GM18907 (cell line): ENCODE results near the gene EEF1AKMT2.
A peak's percentile ranks its signal among the peaks of the same experiment; 100 is the strongest.

Source experiments
- ATAC-seq: cut with Tn5 transposase; IDR thresholded peaks from one replicate; pipeline ENCODE4 v1.9.1; 2021; ENCODE audit warnings: mild to moderate bottlenecking, moderate library complexity; ENCODE audit not compliant: unreplicated experiment

EEF1AKMT2 gene

DNA sequence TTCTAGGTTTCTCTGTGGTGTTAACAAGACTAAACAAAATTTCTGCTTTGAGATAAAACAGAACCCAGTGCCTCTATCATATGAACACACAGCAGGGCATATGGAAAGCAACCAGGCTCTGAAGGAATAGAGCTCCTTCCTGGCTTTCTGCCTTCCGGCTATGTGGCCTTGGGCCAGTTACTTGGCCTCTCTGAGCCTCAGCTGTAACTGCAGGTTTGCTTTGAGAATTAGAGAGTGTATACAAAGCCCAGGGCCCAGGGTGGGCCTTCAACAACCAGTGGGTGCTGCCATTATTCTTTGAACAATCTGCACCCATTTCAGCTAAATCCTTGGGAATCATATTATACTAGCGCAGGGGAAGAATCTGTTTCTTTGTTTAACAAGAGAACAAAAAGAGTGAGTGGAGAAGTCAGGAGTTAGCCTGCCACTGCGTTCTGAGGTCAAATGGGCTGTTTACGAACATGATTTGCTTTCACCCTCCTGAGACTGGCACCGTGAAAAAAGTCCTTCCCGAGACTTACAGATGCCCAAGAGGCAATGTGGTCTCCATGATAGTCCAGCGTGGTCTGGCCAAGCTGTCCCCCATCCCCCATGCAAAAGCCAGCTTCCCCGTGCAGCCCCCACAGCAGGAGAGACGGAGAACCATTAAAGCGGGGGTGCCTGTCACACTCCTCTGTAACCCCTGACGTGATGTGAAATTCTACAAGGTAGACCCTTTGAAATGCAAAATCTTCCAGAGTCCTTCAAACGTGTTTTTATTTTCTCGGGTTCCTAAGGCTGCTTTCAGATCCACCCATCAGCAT, 52.4 kb downstream of the EEF1AKMT2 start:
- no peak for ATAC-seq

DNA sequence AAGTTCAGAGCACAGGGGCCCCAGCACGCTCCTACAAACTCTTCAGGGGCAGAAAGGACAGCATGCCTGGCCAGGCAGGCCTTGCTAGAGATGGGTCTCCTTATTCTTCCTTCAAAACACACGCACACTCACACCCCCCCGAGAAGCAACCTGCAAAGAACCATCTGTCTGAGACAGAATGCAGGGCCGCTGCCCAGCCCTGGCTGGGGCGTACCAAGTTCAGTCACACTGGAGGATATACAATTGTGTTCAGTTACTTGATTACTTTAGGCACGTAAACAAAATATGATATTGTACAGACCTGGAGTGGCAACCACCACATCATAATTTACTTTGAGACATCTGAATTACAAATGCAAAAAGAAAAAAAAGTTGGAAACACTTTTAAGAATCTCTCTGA, 53.2 kb downstream of the EEF1AKMT2 start:
- ATAC-seq, result no peak

DNA sequence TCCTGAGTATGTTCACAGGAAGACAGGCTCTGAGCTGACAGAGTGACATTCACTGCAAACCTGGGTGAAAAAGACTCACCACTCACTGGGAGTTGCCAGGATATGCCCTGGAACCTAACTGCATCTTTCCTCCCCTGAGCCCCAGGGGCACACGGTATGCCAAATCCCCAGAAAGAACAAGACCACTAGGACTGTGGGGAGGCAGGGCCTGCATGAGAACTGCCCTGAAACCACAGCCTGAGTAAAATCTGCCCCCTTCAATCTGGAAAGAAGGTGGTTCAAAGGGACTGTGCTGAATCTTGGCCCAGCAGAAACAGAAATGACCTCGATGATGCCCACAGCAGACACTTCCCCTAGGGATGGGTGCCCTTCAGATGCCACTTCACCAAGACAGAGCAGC, 54.0 kb downstream of the EEF1AKMT2 start:
- no peak for ATAC-seq

DNA sequence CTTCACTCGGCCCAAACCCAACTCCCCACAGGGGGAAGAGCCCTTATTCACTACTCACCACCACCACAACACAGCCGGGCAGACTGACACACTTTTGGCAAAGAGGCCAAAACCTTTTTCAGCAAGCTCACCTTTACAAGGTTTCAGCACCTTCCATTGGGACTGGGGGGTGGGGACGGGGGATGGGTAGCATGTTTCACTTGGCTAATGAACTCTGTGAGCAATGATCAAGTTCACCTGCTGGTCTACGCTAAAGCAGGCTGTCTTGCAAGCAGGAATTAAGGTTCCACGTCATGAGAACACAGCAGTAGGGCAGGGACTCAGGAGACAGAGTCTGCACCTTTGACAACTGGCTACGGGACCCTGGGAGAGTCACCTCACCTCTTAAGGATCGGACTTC, 54.5 kb downstream of the EEF1AKMT2 start:
- no peak for ATAC-seq

DNA sequence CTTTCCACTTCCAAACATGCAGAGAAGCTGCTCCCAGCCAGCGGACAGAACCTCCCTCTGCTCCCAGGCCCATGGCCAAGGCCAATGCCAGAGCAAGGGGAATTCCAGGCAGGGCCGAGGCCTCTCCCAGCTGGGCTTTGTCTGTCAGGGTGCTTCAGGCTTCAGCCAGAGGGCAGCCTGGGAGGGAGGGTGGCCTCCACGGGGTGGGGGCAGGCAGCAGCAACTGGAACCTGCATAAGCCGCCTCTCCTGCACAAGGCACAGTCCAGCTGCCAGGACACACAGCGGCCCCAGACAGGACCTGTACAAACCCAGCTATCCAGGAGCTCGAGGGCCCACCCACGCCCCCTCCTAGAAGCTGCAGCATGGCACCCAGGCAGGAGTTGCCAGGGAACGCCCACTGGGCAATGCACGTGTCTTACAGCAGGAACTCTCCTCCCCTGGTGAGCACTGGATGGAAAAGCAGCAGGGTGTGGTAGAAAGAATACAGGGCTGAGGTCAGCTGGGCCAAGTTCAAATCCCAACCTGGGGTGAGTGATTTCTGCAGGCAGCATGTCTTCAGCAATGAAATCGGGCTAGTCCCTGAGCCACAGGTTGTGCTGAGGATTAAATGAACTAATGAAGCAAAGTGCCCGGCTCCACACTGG, 55.1 kb downstream of the EEF1AKMT2 start:
- ATAC-seq, result no peak

DNA sequence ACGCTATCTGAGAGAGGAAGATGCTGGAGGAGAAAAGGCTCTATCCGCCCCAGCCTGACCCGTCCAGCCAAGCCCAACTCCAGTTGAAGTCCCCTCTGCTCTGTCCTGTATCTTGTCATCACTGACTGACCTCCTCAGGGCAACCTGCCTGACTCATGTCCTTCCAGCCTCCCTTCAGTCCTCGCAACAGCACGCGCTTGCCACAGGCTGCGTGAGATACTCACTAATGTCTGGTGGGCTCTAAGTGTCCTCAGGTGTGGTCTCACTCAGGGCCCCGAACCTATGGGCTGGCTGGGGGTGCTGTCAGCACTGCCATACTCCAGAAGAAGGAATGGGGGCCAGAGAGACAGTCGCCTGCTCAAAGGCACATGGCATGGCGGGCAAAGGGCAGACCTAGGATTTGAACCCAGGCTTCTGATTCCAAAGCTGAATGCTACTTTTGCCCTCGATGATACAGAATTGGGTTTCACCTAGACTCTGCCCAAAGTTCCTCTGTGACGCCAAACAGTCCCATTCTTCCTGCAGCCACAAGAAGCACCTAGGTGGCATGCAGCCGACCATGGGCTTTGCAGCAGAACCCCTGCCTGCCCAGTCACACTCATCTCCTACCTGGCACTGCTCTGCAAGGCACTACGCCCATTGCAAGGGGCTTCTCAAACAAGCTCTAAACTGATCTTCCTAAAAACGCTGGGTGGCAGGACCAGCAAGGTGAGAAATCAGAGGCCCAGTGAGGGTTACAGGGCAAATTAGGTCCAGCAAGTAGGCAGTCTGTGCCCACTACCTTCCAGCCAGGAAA, 56.0 kb downstream of the EEF1AKMT2 start:
- no peak for ATAC-seq

DNA sequence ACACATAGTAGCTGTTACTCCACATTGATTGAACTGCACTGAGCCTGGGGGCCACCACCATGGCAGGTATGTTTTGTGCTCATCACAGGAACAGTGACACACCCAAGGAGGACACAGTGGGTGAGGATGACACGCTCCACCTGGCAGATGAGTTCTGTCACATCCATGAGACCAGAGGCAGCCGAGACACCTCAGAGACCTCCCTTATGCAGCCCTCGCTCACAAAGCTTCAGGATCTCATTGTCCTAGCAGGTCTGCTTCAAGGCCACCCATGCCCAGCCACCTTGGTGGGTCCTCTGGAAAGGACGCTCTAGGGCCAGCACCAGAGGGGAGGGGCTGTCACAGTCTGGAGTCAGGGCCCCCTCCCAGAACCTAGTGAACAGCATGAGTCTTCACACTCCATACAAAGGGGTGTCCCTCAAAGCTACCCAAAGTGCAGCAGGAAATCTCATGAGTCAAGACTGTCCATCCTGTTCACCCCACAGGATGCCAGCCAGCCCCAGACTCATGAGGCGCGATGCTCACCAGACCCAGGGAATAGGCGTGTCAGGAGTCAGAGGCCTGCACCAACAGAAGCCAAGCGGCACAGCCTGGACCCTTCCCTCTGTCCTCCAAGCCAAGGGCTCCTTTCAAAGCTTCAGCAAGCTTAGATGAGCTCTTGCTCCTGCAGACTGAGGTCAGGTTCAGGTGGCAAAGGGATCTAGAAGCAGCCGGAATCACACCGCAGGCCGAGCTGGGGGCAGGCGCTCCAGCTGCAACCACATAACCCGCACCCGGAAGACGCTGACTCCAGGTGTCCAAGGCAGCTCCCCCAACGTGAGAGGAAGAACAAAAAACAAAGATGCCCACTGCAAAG, 57.1 kb downstream of the EEF1AKMT2 start:
- no peak for ATAC-seq

DNA sequence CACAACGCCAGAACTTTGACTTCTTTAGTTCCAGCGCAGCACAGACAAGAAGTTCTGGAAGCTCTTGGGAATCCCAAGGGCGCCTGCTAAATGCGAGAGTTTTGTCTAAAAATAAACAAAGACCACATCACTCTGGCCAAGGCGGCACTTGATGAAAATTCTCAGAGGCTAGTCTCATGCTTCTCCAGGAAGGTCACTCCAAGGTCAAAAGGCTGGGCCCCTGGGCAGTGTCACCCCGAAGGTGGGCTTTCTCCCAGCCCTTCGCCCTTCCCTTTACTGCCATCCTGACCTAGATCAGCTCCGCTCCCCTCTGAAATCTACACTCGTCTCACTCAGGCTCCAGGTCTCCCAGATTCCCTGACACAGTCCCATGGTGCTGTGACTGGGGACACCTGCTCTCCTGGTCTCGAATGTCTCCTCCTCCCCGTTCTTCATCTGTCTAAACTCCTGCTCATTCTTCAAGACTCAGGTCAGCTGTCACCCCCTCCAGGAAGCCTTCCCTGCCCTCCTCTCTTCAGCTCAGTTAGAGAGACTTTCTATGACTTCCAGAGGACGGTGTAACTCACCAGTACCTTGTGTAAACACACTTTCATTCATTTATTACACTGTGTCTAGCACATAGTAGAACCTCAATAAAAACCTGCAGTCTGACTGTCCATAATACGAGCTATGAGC, 58.0 kb downstream of the EEF1AKMT2 start:
- ATAC-seq, result no peak

DNA sequence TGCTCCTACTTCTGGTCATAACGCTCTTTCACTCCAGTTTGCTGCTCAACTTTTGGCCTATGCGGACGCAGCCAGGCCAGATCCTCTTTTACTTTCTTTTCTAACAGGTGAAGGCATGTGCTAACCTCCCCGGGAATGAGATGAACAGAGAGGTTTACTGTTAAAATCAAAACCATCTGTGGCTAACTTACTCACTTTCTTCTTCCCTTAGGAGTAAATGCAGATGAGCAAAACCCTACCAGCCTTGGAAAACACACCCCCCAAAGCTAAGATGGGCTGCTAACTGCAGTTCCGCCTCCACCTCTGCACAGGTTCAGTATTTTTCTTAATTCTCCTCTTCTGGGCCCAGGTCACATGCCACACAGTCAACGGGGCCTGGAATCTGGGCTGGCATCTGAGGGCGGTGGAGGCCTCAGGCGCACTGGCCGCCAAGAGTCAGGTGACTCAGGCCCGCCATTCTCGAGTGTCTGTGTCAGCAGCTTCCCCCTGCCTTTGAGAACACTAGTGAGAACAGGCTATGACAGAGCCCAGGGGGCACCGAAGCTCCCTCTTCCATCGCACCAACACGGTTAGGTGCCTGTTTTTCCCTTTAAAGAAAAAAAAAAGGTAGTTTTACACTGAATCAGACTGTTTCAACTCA, 58.6 kb downstream of the EEF1AKMT2 start:
- ATAC-seq, result peak; percentile 56

DNA sequence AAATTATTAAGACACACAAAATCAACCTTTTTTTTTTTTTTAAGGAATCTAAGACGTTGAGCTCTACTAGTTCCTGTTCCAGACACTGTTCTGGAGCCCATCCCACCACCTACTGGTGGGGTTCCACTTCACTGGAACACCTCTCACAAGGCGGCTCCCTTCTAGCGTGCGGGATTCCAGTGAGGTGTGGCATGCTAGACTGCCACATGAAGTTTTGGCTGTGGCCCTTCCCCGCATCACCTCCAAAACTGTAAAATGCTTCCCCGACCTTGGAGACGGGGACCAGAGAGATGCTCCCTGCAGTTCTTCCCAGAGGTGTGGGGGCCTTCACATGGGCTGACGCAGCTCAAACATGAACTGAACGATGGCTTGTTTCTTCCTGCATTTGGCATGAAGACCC, 60.1 kb downstream of the EEF1AKMT2 start:
- ATAC-seq, result no peak

DNA sequence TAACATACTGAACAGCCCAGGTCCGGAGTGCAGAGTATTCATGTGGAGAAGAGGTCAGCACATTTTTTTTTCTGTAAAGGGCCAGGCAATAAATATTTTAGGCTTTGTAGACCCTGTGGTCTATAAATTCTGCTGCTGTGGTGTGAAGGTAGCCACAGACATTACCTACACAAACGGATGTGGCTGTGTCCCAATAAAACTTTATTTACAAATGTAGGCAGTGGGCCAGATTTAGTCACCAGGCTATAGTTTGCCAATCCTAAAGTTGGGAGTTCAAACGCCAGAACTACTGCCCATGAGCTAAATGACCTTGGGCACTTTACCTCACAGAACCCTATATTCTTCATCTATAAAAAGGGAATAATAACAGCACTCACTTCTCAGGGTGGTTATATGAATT, 60.9 kb downstream of the EEF1AKMT2 start:
- ATAC-seq, result no peak

DNA sequence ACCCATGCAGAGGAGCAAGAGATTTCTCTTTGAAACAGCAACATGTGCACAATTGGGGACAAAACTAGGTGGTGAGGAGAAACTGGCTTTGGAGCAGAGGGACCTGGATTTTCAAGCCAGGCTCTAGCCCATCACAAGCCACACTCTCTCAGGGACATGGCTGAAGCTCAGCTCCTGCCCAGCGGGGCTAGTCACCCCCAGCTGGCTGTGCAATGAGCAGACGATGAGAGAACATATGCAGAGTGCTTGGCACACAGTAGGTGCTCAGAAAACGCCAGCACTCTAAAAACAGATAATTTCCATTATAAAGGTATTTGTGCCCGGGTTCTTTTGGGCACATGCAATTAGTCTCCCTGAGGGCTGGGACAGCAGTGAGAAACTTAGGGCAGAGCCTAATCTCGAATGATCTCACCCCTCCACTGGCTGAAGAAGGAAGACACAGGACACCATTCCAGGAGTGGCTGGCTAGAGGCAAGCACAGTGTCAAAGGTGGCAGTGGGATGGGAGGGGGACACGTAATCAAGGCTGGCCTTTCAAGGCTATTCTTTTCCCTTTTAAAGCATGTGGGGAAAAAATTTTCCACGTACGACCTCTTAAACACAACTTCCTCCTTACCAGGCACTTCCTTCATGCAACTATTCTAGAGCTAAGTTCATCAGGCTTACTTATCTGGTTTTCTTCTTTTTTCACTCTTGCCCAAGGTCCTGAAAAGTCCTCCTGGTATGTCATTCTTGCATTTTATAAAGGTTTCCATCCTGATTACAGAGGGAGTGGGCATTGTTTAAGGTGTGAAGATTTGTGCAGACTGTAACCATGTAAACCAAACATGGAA, 62.6 kb downstream of the EEF1AKMT2 start:
- ATAC-seq, result no peak

DNA sequence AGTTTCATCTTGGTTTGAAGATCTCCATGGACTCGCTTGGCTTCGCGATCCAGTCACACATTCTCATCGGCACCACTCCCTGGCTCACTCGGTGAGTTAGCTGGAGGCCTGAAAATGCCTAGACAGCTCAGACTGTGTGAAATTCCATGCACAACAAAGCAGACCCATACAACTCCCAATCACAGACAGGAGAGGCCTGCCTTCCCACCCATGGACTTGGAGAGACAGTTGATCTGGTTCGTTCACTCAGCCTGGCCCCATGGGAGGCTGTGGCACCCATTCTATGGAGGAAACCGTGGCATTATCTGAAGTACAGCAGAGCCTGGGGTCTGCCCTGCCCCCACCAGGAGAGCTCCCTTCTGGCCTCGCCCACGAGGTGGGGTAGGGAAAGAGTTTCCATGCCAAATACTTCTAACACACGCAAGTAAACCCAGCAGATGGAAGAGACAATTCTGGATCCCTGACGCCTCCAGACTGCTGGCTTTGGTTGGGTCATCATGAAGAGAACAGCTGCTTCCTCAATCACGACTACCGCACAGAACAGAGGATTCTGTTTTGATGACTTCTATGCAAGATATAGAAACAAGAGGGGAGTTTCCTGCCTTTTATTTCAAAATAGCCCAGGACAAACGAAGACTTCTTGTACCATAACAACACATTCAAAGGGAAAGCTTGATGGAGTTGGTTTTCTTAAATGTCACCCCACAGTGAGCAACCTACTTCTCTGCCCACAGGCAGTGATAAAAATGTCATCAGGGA, 63.4 kb downstream of the EEF1AKMT2 start:
- peak; percentile 32 for ATAC-seq

DNA sequence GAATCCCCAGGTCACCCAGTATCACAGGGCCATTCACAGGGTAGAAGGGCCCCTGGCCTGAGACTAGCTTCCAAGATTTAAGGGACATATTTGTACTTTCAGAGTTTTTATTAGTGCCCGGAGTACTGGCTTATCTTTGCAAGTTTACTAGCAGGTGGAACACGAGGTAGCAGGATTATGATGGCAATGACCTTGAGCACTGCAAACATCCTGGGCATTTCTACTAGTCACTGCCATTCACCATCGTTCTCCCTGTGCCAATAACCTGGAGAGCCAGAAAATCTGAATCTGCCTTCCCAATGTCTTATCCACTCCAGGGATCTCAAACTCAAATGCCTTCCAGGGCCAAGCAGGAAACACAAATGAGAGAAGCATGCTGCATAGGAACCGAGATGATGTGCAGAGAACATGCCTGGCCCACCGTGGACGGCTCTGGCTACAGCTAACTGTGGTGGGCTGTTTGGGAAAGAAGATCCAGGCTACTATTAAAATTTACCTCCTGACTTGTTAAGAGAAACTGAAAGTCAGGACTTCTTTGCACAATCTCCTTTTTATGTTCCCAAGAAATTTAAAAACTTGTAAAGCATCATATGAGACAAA, 64.2 kb downstream of the EEF1AKMT2 start:
- no peak for ATAC-seq

DNA sequence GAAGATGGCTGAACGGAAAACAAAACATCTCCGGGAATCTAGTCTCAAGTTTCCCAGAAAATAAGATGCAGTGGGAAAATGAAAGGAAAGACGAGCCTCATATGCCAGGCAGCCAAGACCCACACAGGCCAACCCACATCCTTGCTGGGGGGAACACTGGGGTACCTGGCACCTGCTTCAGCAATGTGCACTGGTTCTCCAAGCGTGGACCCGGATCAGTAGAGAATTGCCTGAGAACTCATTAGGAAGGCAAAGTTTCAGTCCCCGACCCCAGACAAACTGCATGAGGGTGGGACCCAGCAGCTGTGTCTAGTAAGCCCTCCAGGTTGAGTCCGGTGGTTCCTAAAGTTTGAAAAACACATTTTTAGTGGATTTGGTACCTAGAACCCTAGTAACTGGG, 65.9 kb downstream of the EEF1AKMT2 start:
- no peak for ATAC-seq

DNA sequence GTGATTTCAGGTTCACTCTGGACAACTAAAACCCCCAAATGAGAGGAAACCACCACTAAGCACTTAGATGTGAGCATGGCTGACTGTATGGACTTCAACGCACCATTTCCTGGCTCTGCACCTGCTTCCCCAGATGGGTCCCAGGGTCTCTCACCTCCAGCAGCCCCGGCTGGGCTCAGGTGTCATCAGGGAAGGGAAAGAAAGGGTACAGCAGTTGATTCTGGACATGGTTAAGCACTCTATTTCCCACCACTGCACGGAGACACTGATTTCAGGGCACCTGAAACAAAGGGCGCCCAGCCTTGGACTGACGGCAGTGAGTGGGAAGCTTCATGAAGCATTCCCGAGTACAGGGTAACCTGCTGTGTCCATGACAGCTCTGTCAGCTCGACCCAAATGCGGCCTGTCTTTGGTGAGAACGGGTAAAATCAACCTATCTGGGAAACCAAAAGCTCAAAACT, 66.5 kb downstream of the EEF1AKMT2 start:
- ATAC-seq, result no peak

DNA sequence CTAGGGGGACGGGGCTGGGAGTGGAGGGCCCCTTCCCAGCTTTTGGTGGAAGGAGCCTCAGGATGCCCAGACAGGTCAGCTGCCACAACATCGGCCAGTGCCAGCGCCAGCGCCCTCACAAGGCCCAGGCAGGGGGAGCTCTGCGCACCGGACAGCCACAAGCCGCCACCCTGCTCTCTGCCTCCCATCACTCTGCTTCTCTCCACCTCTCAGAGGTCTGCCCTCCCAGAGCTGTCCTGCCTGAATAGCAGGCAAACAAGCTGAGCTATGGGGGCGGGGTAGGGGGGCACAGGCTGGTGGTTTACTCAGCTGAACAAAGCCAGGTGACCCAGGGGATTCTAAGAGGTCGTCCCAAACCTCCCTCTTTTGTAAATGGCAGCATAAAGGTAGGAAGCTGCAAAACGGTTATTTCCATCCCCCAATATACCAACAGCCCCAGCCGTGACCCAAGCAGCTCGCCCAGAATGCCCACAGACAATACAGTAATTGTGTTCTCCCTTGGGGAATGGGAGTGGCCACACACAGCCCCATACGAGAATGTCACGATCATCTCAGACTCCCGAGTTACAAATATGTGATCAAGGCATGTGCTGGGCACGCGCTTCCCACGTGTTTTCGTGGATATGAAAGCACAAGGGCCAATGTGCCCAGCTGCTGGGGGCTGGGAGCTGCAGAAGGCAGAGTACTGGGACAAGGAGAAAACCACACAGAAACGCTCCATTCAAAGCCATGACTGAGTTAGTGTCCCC, 67.2 kb downstream of the EEF1AKMT2 start:
- ATAC-seq, result no peak
